Lower lobe of right lung (tissue), 2 donors: ENCODE data around the gene NOD1. TPM values are rescaled to one million over a fixed set of nuclear protein-coding genes. Genes with fewer than 3 reads are reported as not detected.
A peak's percentile ranks its signal among the peaks of the same experiment; 100 is the strongest.
"Not testable (repeated sequence)": the region's sequence is repeated elsewhere in the genome, so short reads cannot be mapped to it uniquely, and the experiment has no call there.

ENCODE experiments used
- ATAC-seq, 2 donors: fragments of 200-7000 bp; cut with Tn5 transposase; one replicate each; pipeline ENCODE4 v1.9.1; 2020 to 2022; ENCODE audit warnings: mild to moderate bottlenecking in 2 of 2, moderate library complexity in 2 of 2
- DNase-seq: peaks from one replicate; pipeline ENCODE4 v3.0.0-alpha.2; 2020
- H3K27ac ChIP-seq: fragments of 200-600 bp; one replicate; pipeline ENCODE4 v1.8.0; 2022
- H3K27me3 ChIP-seq: fragments of 200-600 bp; one replicate; pipeline ENCODE4 v1.8.0; 2022; ENCODE audit warnings: low read depth
- H3K36me3 ChIP-seq: fragments of 200-600 bp; one replicate; pipeline ENCODE4 v1.8.0; 2022; ENCODE audit warnings: mild to moderate bottlenecking
- H3K4me1 ChIP-seq: fragments of 200-600 bp; one replicate; pipeline ENCODE4 v1.8.0; 2022
- H3K4me3 ChIP-seq: fragments of 200-600 bp; one replicate; pipeline ENCODE4 v1.8.0; 2022; ENCODE audit warnings: mild to moderate bottlenecking
- H3K9me3 ChIP-seq: fragments of 200-600 bp; one replicate; pipeline ENCODE4 v1.8.0; 2022
- CTCF ChIP-seq: fragments of 200-600 bp; IDR thresholded peaks from one replicate; pipeline ENCODE4 v1.8.0; 2022; ENCODE audit warnings: antibody characterized with exemption, mild to moderate bottlenecking
- intact Hi-C: fragments of 100-400 bp; cut with DNase I; formaldehyde crosslinking; loops from one replicate; pipeline ENCODE4 v1.11.0; 2022
- total RNA-seq: library from RNA; stranded (reverse); fragmentation: NEBNext Ultra II Directional; extraction: Animal tissue kit (Norgen Biotek cat#: 25700); gene quantifications from one replicate; pipeline ENCODE4 v1.2.1, GENCODE V29; 2021
- donor health status: DM: no; HTN: yes; CAD: no; lungs with severe emphysema.

The NOD1 gene
- total RNA-seq, 1 donor from 2014 or later = 42.9 TPM

GRCh38 chr7:30382607-30383006, 96.0 kb downstream of the NOD1 start:
- ATAC-seq = no peak
- no peaks in the 10 kb centered on the region for H3K36me3 ChIP-seq
- H3K9me3 ChIP-seq = peaks cover 12% of the 10 kb centered on the region
- TF ChIP-seq CTCF = no peak
- no peak overlapping the region for H3K4me3 ChIP-seq
- no peaks in the 10 kb centered on the region for H3K4me1 ChIP-seq
- DNase-seq = no peak
- H3K27me3 ChIP-seq = no peaks in the 10 kb centered on the region
- no peak overlapping the region for H3K27ac ChIP-seq
- intact Hi-C loops = no loop called here

GRCh38 chr7:30380824-30381223, 97.8 kb downstream of the NOD1 start:
- H3K4me1 ChIP-seq, ATAC-seq, DNase-seq, intact Hi-C loops, H3K27me3 ChIP-seq, H3K27ac ChIP-seq, H3K36me3 ChIP-seq, H3K4me3 ChIP-seq: not testable (repeated sequence)
- H3K9me3 ChIP-seq = peaks cover 12% of the 10 kb centered on the region

DNA sequence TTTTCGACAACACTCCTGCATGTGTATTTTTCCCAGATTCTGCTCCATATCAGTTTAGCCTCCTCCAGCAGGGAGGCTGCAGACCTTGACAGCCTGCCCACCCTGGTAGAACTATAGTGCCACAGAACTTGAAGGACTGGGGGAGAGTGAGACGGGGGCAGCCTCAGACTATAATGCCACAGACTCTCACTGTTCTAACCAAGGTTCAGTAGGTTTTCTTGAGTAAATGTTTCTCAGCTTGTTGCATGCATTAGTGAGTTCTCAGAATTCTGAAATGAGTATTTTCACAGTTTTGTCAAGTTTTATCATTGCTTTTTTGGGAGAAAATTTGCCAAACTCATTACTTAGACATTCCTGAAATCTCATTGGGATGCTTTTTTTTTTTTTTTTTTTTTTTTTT, 98.3 kb downstream of the NOD1 start:
- Histone ChIP-seq H3K4me1 (no peaks in the 10 kb centered on the region), H3K27me3 (no peaks in the 10 kb centered on the region), H3K9me3 (peaks cover 12% of the 10 kb centered on the region), H3K27ac (no peak overlapping the region), H3K4me3 (no peak overlapping the region), H3K36me3 (no peaks in the 10 kb centered on the region)
- intact Hi-C loops = no loop called here
- no peak for DNase-seq
- no peak for TF ChIP-seq CTCF
- no peak for ATAC-seq

DNA sequence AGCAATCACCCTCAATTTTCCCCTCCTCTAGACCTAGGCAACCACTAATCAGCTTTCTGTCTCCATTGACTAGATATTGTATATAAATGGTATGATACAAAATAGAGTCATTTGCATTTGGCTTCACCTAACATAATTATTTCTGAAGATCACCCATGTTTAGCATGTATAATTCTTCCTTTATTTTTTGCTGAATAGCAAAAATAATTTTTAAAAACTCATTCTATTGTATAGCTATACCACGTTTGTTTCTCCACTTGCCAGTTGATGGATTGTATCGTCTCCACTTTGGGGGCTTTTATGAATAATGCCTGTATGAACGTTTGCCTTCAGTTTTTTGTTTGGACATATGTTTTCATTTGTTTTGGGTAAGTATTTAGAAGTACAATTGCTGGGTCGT, 98.8 kb downstream of the NOD1 start:
- peaks cover 12% of the 10 kb centered on the region for H3K9me3 ChIP-seq
- intact Hi-C loops = no loop called here
- H3K4me3 ChIP-seq = no peak overlapping the region
- ATAC-seq (no peak), DNase-seq (no peak)
- no peaks in the 10 kb centered on the region for H3K4me1 ChIP-seq
- no peak for TF ChIP-seq CTCF
- no peaks in the 10 kb centered on the region for H3K36me3 ChIP-seq
- no peak overlapping the region for H3K27ac ChIP-seq
- no peaks in the 10 kb centered on the region for H3K27me3 ChIP-seq

DNA sequence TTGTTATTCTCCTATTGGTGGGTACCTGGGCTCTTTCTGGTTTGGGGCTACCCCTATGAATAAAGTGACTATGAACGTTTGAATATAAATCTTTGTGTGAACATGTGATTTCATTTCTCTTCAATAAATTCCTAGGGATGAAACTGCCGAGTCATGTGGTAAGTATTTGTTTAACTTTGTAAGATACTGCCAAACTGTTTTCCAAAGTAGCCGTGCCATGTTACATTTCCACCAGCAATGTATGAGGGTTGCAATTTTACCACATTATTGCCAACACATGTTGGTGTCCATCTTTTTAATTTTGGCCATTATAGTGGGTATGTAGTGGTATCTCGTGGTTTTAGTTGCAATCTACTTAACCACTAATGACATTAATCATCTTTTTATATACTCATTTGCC, 99.5 kb downstream of the NOD1 start:
- intact Hi-C loops = no loop called here
- no peaks in the 10 kb centered on the region for H3K4me1 ChIP-seq
- H3K27me3 ChIP-seq = no peaks in the 10 kb centered on the region
- no peak for TF ChIP-seq CTCF
- DNase-seq (no peak), ATAC-seq (no peak)
- H3K36me3 ChIP-seq = no peaks in the 10 kb centered on the region
- H3K4me3 ChIP-seq = no peak overlapping the region
- peaks cover 12% of the 10 kb centered on the region for H3K9me3 ChIP-seq
- no peak overlapping the region for H3K27ac ChIP-seq

- no peak overlapping the region for H3K27ac ChIP-seq
- H3K4me3 ChIP-seq = no peak overlapping the region
- peaks cover 12% of the 10 kb centered on the region for H3K9me3 ChIP-seq
- no peaks in the 10 kb centered on the region for H3K4me1 ChIP-seq
- DNase-seq (no peak), ATAC-seq (peak in 1 of 2 donors; percentile 44)
- H3K27me3 ChIP-seq = no peaks in the 10 kb centered on the region
- no peak for TF ChIP-seq CTCF
- intact Hi-C loops = no loop called here
- no peaks in the 10 kb centered on the region for H3K36me3 ChIP-seq
These were observed 100.3 kb downstream of the NOD1 start for GRCh38 chr7:30378275-30378674.

Other genes with a start within 250 kb of the NOD1 start
- gene ZNRF2, start 194.2 kb downstream of the NOD1 start, total RNA-seq = 26.6 TPM
- 28.8 TPM for gene GGCT, start 26.0 kb upstream of the NOD1 start, total RNA-seq
- 67.7 TPM for gene GARS1, start 116.1 kb upstream of the NOD1 start, total RNA-seq
- gene CRHR2, start 203.7 kb upstream of the NOD1 start, total RNA-seq = not detected